ENCODE measurements around the gene CREB3L2. TPM values are rescaled to one million over a fixed set of nuclear protein-coding genes. Genes with fewer than 3 reads are reported as not detected.

The CREB3L2 gene
- total RNA-seq, 4 donors from 2014 or later = 7.9 to 19.1 (median 11.7) TPM

GRCh38 chr7:137946011-137946410 is 55.9 kb downstream of the CREB3L2 start:
- intact Hi-C loops (cut with DNase I; ENCODE audit: low total_unique reads) = no loop called here
- H3K4me3 ChIP-seq (ENCODE audit: low read depth, poor library complexity, severe bottlenecking) = no peak overlapping the region
- no peak for TF ChIP-seq POLR2A (IDR thresholded peaks at IDR 0.05)
- TF ChIP-seq, protein P1, sequence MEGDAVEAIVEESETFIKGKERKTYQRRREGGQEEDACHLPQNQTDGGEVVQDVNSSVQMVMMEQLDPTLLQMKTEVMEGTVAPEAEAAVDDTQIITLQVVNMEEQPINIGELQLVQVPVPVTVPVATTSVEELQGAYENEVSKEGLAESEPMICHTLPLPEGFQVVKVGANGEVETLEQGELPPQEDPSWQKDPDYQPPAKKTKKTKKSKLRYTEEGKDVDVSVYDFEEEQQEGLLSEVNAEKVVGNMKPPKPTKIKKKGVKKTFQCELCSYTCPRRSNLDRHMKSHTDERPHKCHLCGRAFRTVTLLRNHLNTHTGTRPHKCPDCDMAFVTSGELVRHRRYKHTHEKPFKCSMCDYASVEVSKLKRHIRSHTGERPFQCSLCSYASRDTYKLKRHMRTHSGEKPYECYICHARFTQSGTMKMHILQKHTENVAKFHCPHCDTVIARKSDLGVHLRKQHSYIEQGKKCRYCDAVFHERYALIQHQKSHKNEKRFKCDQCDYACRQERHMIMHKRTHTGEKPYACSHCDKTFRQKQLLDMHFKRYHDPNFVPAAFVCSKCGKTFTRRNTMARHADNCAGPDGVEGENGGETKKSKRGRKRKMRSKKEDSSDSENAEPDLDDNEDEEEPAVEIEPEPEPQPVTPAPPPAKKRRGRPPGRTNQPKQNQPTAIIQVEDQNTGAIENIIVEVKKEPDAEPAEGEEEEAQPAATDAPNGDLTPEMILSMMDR (IDR thresholded peaks at IDR 0.05) = no peak
- 86 to 91% methylated on average over 3 of the region's 3 CpGs for WGBS, 2 donors
- DNase-seq (ENCODE audit: low spot score in 2 of 2) = no peak

DNA sequence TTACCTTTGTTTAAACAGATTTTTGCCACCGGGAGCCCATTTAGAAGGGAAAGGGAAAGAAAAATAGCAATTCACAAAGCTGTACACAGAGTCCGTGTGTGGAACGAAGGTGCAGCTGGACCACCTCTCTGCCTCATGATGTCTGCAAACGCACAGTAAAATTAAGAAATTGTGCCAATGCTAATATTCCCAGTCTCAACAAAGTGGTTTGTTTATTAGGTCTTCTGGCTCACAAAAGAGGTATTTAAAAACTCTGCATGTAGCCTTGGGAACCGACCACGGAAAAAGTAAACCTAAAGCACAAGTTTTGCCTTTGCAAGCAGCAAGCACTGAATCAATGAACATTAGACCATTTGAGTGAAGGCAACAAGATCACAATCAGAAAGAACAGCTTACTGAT is 57.7 kb downstream of the CREB3L2 start:
- no peak for TF ChIP-seq POLR2A (IDR thresholded peaks at IDR 0.05)
- TF ChIP-seq, protein P1 (IDR thresholded peaks at IDR 0.05) = no peak
- intact Hi-C loops (cut with DNase I; ENCODE audit: low total_unique reads) = no loop called here
- H3K4me3 ChIP-seq (ENCODE audit: low read depth, poor library complexity, severe bottlenecking) = no peak overlapping the region
- DNase-seq (ENCODE audit: low spot score in 2 of 2) = no peak
- 65 to 74% methylated on average over 6 of the region's 6 CpGs for WGBS, 2 donors

GRCh38 chr7:137943132-137943551 is 58.7 kb downstream of the CREB3L2 start:
- intact Hi-C loops (cut with DNase I; ENCODE audit: low total_unique reads) = no loop called here
- no peak for DNase-seq (ENCODE audit: low spot score in 2 of 2)
- 79 to 89% methylated on average over 2 of the region's 2 CpGs for WGBS, 2 donors
- TF ChIP-seq POLR2A (IDR thresholded peaks at IDR 0.05) = no peak
- TF ChIP-seq, protein P1 (IDR thresholded peaks at IDR 0.05) = no peak
- no peak overlapping the region for H3K4me3 ChIP-seq (ENCODE audit: low read depth, poor library complexity, severe bottlenecking)

- no peak overlapping the region for H3K4me3 ChIP-seq (ENCODE audit: low read depth, poor library complexity, severe bottlenecking)
- no peak for TF ChIP-seq POLR2A (IDR thresholded peaks at IDR 0.05)
- TF ChIP-seq, protein P1 (IDR thresholded peaks at IDR 0.05) = no peak
- WGBS, 2 donors = 50 to 67% methylated on average over 4 of the region's 4 CpGs
- no peak for DNase-seq (ENCODE audit: low spot score in 2 of 2)
- intact Hi-C loops (cut with DNase I; ENCODE audit: low total_unique reads) = no loop called here
These were observed 59.3 kb downstream of the CREB3L2 start for GRCh38 chr7:137942484-137943115.

DNA sequence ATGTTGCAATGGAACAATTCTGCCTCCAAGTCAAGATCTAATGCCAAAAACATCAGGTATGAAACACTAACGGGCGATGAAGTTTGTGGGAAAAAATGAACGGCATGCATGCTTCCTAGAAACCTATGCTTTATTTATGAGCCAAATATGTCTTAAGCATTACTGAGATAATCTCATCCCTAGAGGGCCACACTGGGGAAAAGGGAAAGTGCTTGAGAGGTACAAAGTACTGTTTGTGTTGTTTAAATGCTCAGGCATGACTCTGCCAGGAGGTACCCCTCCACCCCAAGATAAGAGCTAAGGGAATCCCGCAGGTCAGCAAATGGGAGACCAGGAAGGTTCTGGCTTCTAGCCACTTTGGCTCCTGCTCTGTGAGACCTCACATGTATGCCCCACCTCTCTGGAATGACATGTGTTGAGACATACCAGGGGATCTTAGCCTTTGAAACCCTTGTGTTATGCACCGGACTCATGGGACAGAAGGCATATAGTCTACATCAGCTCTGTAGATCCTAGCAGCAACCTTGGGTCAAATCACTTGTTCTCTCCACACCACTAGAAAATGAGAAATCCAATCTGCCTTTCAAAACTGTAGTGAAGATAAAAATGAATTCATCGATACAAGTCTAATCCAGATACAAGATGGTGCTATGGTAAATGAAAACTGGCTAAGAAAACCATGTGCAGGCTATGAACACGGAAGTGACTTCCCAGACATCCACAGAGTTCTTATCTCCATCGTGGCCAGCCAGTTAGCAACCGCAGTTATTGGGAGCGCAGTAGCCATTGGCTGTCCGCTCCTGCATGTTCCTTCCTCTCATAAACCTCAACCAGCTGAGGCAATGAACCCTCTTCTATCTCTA is 61.0 kb downstream of the CREB3L2 start:
- 78 to 82% methylated on average over 11 of the region's 11 CpGs for WGBS, 2 donors
- H3K4me3 ChIP-seq (ENCODE audit: low read depth, poor library complexity, severe bottlenecking) = no peak overlapping the region
- no peak for DNase-seq (ENCODE audit: low spot score in 2 of 2)
- intact Hi-C loops (cut with DNase I; ENCODE audit: low total_unique reads) = no loop called here
- TF ChIP-seq, protein P1 (IDR thresholded peaks at IDR 0.05) = no peak
- TF ChIP-seq POLR2A (IDR thresholded peaks at IDR 0.05) = no peak

Measured in lower leg skin (tissue), 4 donors.